HG02763 (cell line): ENCODE data around the gene SERGEF.
A peak's percentile ranks its signal among the peaks of the same experiment; 100 is the strongest.
"Not testable (repeated sequence)": the region's sequence is repeated elsewhere in the genome, so short reads cannot be mapped to it uniquely, and the experiment has no call there.

Source experiments
- ATAC-seq: cut with Tn5 transposase; IDR thresholded peaks from one replicate; pipeline ENCODE4 v1.9.1; 2021; ENCODE audit warnings: mild to moderate bottlenecking, moderate library complexity; ENCODE audit not compliant: unreplicated experiment

SERGEF gene

GRCh38 chr11:18000760-18001159, 12.1 kb downstream of the SERGEF start:
- ATAC-seq, result peak; percentile 73

DNA sequence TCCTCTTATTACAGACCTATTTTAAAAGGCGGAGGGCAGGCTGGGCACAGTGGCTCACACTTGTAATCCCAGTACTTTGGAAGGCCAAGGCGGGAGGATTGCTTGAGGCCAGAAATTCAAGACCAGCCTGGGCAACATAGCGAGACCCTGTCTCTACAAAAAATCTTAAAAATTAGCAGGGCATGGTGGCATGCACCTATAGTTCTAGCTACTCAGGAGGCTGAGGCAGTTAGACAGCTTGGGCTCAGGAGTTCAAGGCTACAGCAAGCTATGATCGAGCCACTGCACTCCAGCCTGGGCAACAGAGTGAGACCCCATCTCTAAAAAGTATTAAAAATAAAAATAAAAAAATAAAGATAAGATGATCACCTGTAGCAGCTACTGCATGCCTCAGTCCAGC, 12.7 kb downstream of the SERGEF start:
- ATAC-seq, result not testable (repeated sequence)

- no peak for ATAC-seq
These were observed 19.9 kb downstream of the SERGEF start for GRCh38 chr11:17992916-17993315.

GRCh38 chr11:17991783-17992433, 20.9 kb downstream of the SERGEF start:
- peak; percentile 84 for ATAC-seq

DNA sequence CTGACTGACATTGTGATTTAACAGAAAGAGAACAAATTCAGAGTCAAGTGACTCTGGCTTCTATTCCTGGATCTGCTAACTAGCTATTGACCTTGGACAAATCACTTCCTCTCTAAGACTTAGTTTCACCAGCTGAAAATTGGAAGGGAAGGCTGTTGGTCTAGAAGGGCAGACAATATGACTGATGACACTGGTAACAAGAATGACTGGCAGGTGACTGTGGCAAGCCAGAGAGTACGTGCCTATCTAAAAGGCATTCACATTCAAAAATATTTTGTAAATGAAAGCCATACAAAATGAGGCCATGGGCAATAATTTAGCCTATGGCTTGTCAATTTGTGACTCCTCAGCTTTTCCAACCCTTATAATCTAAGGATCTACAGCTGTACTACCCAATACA, 23.5 kb downstream of the SERGEF start:
- ATAC-seq, result no peak

- no peak for ATAC-seq
These were observed 24.4 kb downstream of the SERGEF start for GRCh38 chr11:17988465-17988864.

- ATAC-seq, result no peak
These were observed 25.0 kb downstream of the SERGEF start for GRCh38 chr11:17987826-17988225.

- ATAC-seq, result no peak
These were observed 26.1 kb downstream of the SERGEF start for GRCh38 chr11:17986711-17987220.

DNA sequence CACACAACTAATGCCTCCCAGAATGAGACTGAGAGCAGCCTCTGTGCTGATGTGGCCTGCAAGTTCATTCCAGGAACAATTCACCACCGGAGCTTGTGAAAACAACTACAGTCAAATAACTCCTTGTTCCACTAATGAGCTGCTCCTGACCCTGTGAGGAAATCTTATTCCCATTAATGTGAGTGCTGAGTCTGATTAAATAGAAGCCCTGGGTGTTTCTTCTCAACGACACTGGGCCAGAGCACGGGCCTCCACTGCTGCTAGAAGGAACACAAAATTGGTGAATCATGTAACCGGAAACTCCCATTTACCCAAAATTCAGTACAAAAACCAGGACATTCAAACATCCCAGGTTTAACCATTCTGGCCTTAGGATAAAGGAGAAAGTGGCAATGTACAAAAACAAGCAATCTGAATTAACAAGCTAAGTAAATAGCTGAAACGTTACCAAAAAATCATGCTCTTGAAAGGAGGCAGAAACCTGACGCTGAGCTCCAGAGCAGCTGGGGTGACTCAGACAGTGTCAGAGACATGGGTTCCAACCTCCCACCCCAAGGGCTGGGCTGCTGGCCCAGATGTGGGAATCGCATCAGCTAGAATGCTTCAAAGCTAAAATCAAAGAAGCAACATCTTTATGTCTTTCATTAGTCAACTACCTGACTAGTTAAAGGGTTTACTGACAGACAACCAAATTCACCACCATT, 26.7 kb downstream of the SERGEF start:
- no peak for ATAC-seq

DNA sequence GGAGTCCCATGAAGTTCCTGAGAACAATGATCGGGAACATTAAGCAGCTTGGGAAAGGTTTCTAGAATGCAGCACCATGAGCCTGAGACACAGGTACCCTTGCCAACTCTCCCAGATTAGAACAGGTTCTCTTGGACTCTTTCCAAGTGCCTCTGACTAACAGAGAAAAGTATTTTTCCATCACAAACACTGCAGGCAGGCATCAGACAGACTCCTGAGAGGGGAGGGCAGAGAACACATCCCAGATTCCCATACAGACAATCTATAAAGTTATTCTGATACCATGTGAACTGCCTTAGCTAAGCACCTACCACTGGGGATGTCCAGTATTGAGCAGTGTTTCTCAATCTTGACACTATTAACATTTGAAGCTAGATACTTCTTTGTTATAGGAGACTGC, 27.3 kb downstream of the SERGEF start:
- ATAC-seq, result no peak

- ATAC-seq, result no peak
These were observed 29.3 kb downstream of the SERGEF start for GRCh38 chr11:17983569-17983968.

- no peak for ATAC-seq
These were observed 33.0 kb downstream of the SERGEF start for GRCh38 chr11:17979770-17980371.

DNA sequence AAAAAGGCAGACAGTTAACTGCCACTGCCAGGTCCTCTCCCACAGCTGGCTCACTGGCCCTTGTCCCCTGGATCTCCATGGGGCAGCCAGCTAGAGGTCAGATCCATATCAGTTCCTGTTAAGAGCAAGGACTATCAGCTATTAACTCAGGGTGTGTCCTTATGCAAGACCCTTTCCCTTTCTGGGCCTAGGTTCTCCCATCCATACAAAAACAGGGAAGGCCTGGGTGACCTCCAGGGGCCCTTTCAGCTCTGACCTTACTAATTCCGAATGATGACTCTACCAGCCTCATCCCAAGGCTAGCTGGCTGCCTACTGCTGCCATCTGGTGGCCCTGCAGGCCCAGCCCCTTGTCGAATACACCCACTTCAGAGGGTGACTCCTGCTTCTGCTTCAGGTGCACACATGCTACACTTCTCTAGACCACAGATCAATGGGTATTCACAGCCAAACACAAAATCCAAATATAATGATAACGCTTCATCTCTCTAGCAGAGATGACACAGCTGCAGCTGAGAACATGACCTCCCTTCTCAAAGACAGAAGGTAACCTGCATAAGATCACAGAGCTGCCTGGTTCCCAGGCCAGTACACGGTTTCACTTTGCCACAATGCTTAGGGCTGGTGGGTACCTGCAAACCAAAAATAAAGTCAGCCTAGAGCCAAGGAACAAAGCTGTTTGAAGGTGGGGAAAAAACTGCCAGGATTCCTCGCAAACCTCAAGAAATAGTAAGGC, 34.1 kb downstream of the SERGEF start:
- no peak for ATAC-seq

GRCh38 chr11:17976651-17977050, 36.2 kb downstream of the SERGEF start:
- no peak for ATAC-seq

DNA sequence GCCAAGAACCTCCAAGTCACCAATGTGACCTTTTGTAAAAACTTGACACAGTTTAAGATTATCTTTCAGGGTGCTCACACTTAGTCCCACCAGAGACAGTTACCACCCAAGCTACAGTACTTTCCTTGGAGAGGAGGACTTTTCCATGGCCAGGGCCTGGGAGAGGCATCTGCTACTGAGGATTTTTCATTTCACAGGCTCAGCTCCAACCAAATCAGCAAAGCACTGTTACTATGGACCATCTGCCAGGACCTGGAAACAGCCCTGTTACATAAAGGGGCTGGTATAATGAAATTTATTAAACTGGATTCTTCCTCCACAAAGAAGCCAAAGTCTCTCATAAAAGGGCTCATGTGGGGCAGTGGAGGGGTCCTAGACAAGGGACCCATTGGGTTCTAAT, 38.6 kb downstream of the SERGEF start:
- ATAC-seq, result no peak

DNA sequence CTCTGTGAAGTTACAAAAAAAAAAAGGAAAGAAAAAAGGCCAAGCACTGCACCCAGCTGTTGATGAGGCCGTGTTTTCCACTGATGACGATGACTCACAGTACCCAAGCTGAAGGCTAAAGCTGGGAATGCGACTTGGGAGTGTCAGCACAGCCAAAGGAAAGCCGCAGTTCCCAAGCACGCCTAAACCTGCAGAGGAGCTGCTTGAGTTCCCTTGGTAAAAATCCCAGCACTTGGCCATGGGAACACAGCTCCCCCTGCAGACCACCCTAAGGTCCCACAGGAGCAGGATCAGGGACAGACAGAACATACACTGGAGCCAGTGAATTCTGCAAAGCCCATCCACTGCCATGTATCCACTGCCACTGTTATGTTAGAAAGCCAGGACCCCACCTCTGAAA, 39.9 kb downstream of the SERGEF start:
- ATAC-seq, result no peak

DNA sequence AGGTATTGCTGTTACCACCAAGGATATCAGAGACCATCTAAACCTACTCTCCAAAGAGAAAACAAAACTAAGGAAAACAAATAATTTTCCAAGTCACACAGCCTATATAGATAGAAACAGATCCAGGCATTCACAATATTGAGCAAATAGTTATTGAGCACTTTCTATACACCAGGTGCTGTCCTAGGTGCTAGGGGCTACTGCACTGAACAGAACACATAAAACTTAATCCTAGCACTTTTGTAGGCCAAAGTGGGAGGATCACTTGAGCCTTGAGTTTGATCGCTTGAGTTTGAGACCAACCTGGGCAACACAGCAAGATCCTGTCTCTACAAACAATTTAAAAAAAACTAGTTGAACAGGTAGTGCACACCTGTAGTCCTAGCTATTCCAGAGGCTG, 44.6 kb downstream of the SERGEF start:
- no peak for ATAC-seq

DNA sequence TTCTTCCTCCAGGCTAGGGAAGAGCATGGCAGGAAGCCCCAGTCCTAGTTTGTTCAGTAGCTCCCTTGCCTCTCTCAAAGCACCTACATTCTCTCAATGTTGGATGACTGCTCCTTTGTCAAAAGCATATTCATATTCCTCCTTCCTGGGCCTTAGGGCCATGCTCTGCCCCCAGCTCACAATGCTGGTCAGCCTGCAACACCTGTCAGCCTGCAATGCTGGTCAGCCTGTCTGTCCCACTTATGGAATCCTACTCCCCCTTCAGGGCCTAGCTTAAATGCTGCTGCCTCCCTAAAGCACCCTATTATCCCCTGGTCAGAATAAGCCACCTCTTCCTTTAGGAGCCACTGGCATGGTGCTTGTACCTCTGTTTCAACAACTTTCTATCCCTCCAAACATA, 45.2 kb downstream of the SERGEF start:
- ATAC-seq, result no peak

DNA sequence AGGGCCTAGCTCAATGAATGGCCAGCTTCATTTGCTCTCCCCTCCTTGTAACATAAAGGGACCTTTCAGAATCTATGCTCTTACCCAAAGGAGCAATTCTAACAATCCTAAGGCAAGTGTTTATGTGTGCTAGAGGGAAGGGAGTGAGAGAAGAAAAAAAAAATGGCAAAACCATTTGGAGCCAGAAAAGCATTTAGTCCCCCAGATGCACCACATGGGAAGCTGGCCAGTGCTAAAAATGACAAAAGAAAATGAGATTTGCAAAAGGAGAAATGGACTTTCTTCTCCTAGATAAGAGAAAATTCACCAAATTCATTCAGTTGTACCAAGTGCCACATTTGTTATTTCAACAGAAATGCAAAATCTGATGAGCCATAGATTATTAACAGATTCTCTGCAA, 52.8 kb downstream of the SERGEF start:
- no peak for ATAC-seq

GRCh38 chr11:17958446-17958845, 54.4 kb downstream of the SERGEF start:
- ATAC-seq, result no peak
